Measurements from ENCODE around the gene SH2D3C.

The SH2D3C gene

GRCh38 chr9:127792417-127793031, 14.1 kb upstream of the SH2D3C start:
- H3K4me3 ChIP-seq (ENCODE audit: low read length): no peak overlapping the region
- H3K4me2 ChIP-seq (ENCODE audit: low read length): no peak overlapping the region
- peaks cover 30% of the 10 kb centered on the region for H3K79me2 ChIP-seq (ENCODE audit: control insufficient read depth, low read length)
- peaks cover 39% of the 10 kb centered on the region for H3F3A ChIP-seq (ENCODE audit: control insufficient read depth, insufficient read depth)
- H3K9me3 ChIP-seq (ENCODE audit: control insufficient read depth, insufficient read depth, low read length): no peaks in the 10 kb centered on the region
- peaks cover 27% of the 10 kb centered on the region for H4K20me1 ChIP-seq (ENCODE audit: control insufficient read depth, insufficient read depth, low read depth, low read length)
- TF ChIP-seq EZH2phosphoT487 (IDR thresholded peaks at IDR 0.05; ENCODE audit: borderline replicate concordance, low read length) (no peak), CTCF (IDR thresholded peaks at IDR 0.05; ENCODE audit: low read depth, low read length, poor library complexity, severe bottlenecking) (no peak)
- peaks cover 34% of the 10 kb centered on the region for H3K4me1 ChIP-seq (ENCODE audit: control insufficient read depth, low read length)
- no peaks in the 10 kb centered on the region for H3K9me2 ChIP-seq (replicated peaks; ENCODE audit: control insufficient read depth, low read length)
- no peaks in the 10 kb centered on the region for H3K27me3 ChIP-seq (ENCODE audit: control insufficient read depth, low read length)
- peaks cover 61% of the 10 kb centered on the region for H3K36me3 ChIP-seq (ENCODE audit: control insufficient read depth, low read length)
- H3K27ac ChIP-seq (ENCODE audit: low read depth, low read length): no peak overlapping the region

- no peak overlapping the region for H3K4me2 ChIP-seq (ENCODE audit: low read length)
- H3K36me3 ChIP-seq (ENCODE audit: control insufficient read depth, low read length): peaks cover 74% of the 10 kb centered on the region
- H3K4me3 ChIP-seq (ENCODE audit: low read length): no peak overlapping the region
- H3K79me2 ChIP-seq (ENCODE audit: control insufficient read depth, low read length): peaks cover 44% of the 10 kb centered on the region
- no peaks in the 10 kb centered on the region for H3K27me3 ChIP-seq (ENCODE audit: control insufficient read depth, low read length)
- TF ChIP-seq CTCF (IDR thresholded peaks at IDR 0.05; ENCODE audit: low read depth, low read length, poor library complexity, severe bottlenecking): no peak
- no peak for TF ChIP-seq EZH2phosphoT487 (IDR thresholded peaks at IDR 0.05; ENCODE audit: borderline replicate concordance, low read length)
- H3K27ac ChIP-seq (ENCODE audit: low read depth, low read length): no peak overlapping the region
- peaks cover 27% of the 10 kb centered on the region for H3K4me1 ChIP-seq (ENCODE audit: control insufficient read depth, low read length)
- peaks cover 24% of the 10 kb centered on the region for H3F3A ChIP-seq (ENCODE audit: control insufficient read depth, insufficient read depth)
- H3K9me2 ChIP-seq (replicated peaks; ENCODE audit: control insufficient read depth, low read length): no peaks in the 10 kb centered on the region
- H4K20me1 ChIP-seq (ENCODE audit: control insufficient read depth, insufficient read depth, low read depth, low read length): peaks cover 35% of the 10 kb centered on the region
- no peaks in the 10 kb centered on the region for H3K9me3 ChIP-seq (ENCODE audit: control insufficient read depth, insufficient read depth, low read length)
These were observed 12.6 kb upstream of the SH2D3C start for GRCh38 chr9:127791085-127791484.

GRCh38 chr9:127790094-127790855, 11.8 kb upstream of the SH2D3C start:
- Histone ChIP-seq H3K9me3 (ENCODE audit: control insufficient read depth, insufficient read depth, low read length) (no peaks in the 10 kb centered on the region), H3K27ac (ENCODE audit: low read depth, low read length) (no peak overlapping the region), H3K4me1 (ENCODE audit: control insufficient read depth, low read length) (peaks cover 19% of the 10 kb centered on the region), H3K27me3 (ENCODE audit: control insufficient read depth, low read length) (no peaks in the 10 kb centered on the region), H3K36me3 (ENCODE audit: control insufficient read depth, low read length) (peaks cover 75% of the 10 kb centered on the region), H3K79me2 (ENCODE audit: control insufficient read depth, low read length) (peaks cover 47% of the 10 kb centered on the region), H3K4me3 (ENCODE audit: low read length) (no peak overlapping the region), H3F3A (ENCODE audit: control insufficient read depth, insufficient read depth) (peaks cover 20% of the 10 kb centered on the region), H3K4me2 (ENCODE audit: low read length) (no peak overlapping the region), H4K20me1 (ENCODE audit: control insufficient read depth, insufficient read depth, low read depth, low read length) (peaks cover 35% of the 10 kb centered on the region), H3K9me2 (replicated peaks; ENCODE audit: control insufficient read depth, low read length) (no peaks in the 10 kb centered on the region)
- TF ChIP-seq EZH2phosphoT487 (IDR thresholded peaks at IDR 0.05; ENCODE audit: borderline replicate concordance, low read length) (no peak), CTCF (IDR thresholded peaks at IDR 0.05; ENCODE audit: low read depth, low read length, poor library complexity, severe bottlenecking) (no peak)

All from DOHH2 (cell line).